Measurements from ENCODE around the gene SERTM2. TPM values are rescaled to one million over a fixed set of nuclear protein-coding genes. Genes with fewer than 3 reads are reported as not detected.

SERTM2 gene
- total and polyA plus RNA-seq, 2 of the 8 experiments (the other 6 are each of a cell fraction or from before 2014, with no cell fraction given): 0.45 to 0.58 TPM

- TF ChIP-seq SAP30 (IDR thresholded peaks at IDR 0.05; ENCODE audit: insufficient read depth, insufficient replicate concordance, low read length) (no peak), SP4 (IDR thresholded peaks at IDR 0.05; ENCODE audit: low read length) (no peak), KDM5A (IDR thresholded peaks at IDR 0.05; ENCODE audit: low read length) (no peak)
These were observed 27.6 kb upstream of the SERTM2 start (continued) for GRCh38 chrX:111483881-111484280.
